CD8-positive, alpha-beta memory T cell (primary cell): Measurements from ENCODE around the gene METTL9. TPM values are rescaled to one million over a fixed set of nuclear protein-coding genes. Genes with fewer than 3 reads are reported as not detected.

Source experiments
- CTCF ChIA-PET: fragments of 350-600 bp; sonication (Branson Sonifier 250); formaldehyde crosslinking; loops from one replicate; lab custom pipeline; 2021; ENCODE audit warnings: antibody characterized with exemption; lab: Charles Lee
- POLR2A ChIA-PET: fragments of 350-600 bp; sonication (Branson Sonifier 250); formaldehyde crosslinking; loops from one replicate; lab custom pipeline; 2021; ENCODE audit warnings: antibody characterized with exemption; lab: Charles Lee
- DNase-seq, 5 donors: peaks; one replicate each; pipeline versions ENCODE4 v3.0.0 to v3.0.0-alpha.2; 2020 to 2022; ENCODE audit warnings: mixed read lengths in 1 of 5
- H3K27ac ChIP-seq: one replicate; pipeline ENCODE4 v1.7.0; 2013; ENCODE audit warnings: low read depth, mild to moderate bottlenecking, low read length, moderate library complexity
- H3K27me3 ChIP-seq: 2 replicates; pipeline ENCODE4 v1.7.0; 2013; ENCODE audit warnings: low read length, mild to moderate bottlenecking; ENCODE audit not compliant: insufficient read depth, poor library complexity, severe bottlenecking
- H3K36me3 ChIP-seq: 2 replicates; pipeline ENCODE4 v1.7.0; 2013; ENCODE audit warnings: mild to moderate bottlenecking, low read length, moderate library complexity; ENCODE audit not compliant: insufficient read depth
- H3K4me1 ChIP-seq: 2 replicates; pipeline ENCODE4 v1.7.0; 2013; ENCODE audit warnings: mild to moderate bottlenecking, low read length, moderate library complexity; ENCODE audit not compliant: insufficient read depth
- H3K4me3 ChIP-seq: 2 replicates; pipeline ENCODE4 v1.7.0; 2013; ENCODE audit warnings: mild to moderate bottlenecking, low read length
- H3K9me3 ChIP-seq: 2 replicates; pipeline ENCODE4 v1.7.0; 2013; ENCODE audit warnings: mild to moderate bottlenecking, low read length
- H3K27ac Mint-ChIP-seq, 8 donors: one replicate each; pipeline ENCODE4 v1.8.0; 2020 to 2021; ENCODE audit warnings: mixed read lengths in 8 of 8, mild to moderate bottlenecking in 6 of 8, inconsistent platforms in 3 of 8, moderate library complexity in 3 of 8
- H3K27me3 Mint-ChIP-seq, 2 donors: one replicate each; pipeline ENCODE4 v1.8.0; 2020 to 2021; ENCODE audit warnings: mixed read lengths in 2 of 2, mild to moderate bottlenecking in 1 of 2, moderate library complexity in 1 of 2
- H3K36me3 Mint-ChIP-seq, 3 donors: one replicate each; pipeline ENCODE4 v1.8.0; 2020 to 2021; ENCODE audit warnings: mixed read lengths in 3 of 3, inconsistent platforms in 1 of 3, mild to moderate bottlenecking in 1 of 3
- H3K4me1 Mint-ChIP-seq, 3 donors: one replicate each; pipeline ENCODE4 v1.8.0; 2020 to 2021; ENCODE audit warnings: mixed read lengths in 3 of 3, inconsistent platforms in 1 of 3, mild to moderate bottlenecking in 1 of 3
- H3K4me3 Mint-ChIP-seq, 7 donors: one replicate each; pipeline ENCODE4 v1.8.0; 2020 to 2021; ENCODE audit warnings: mixed read lengths in 7 of 7, mild to moderate bottlenecking in 6 of 7, moderate library complexity in 4 of 7, inconsistent platforms in 2 of 7
- H3K9me3 Mint-ChIP-seq, 5 donors: one replicate each; pipeline ENCODE4 v1.8.0; 2020 to 2022; ENCODE audit warnings: mixed read lengths in 5 of 5, mild to moderate bottlenecking in 3 of 5, moderate library complexity in 2 of 5, inconsistent platforms in 1 of 5
- polyA plus RNA-seq: library from polyadenylated mRNA; unstranded; fragments of 300-500 nt; fragmentation: Illumina TruSeq; gene quantifications from one replicate; pipeline ENCODE4 v1.2.3, GENCODE V29; 2021
- total RNA-seq, 2 experiments: library from RNA; stranded (reverse); gene quantifications; one replicate each; pipeline ENCODE4 v1.2.3, GENCODE V29; 2021

The METTL9 gene
- total and polyA plus RNA-seq, 3 experiments from 2014 or later: 73.8 to 120 (median 74.2) TPM

DNA sequence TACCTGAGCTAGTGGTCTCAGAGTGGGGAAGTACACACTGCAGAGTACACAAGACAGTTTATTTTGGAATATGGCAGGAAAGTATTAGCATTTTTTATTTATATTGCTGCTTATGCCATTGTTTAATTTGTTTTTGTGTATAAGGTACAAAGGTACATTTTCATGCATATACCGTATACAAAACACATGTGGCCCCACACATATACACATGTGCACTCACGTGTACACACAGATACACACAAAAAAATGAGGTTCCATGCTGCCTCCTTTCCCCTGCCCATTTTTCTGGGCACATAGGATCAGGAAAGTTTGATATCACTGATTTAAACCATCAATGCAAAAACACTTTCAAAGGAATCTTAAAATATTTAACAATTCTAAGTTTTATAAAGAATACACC is 40.1 kb downstream of the METTL9 start:
- Histone ChIP-seq H3K27ac (no peak overlapping the region), H3K27me3 (no peaks in the 10 kb centered on the region), H3K9me3 (no peaks in the 10 kb centered on the region), H3K36me3 (no peaks in the 10 kb centered on the region), H3K4me1 (peaks cover 38% of the 10 kb centered on the region), H3K4me3 (no peak overlapping the region)
- ChIA-PET CTCF (interaction anchor here (1.1 to 7.5 kb wide), 11 partner anchors 10 to 70 kb away, joined by 3 to 54 read pairs (median 7); no protein-coding TSS in a partner anchor), POLR2A (no interaction called here)
- peaks cover 0 to 21% (median 4%) of the 10 kb centered on the region in 3 donors for H3K36me3 Mint-ChIP-seq
- H3K27me3 Mint-ChIP-seq: no peaks in the 10 kb centered on the region
- H3K9me3 Mint-ChIP-seq: no peaks in the 10 kb centered on the region
- H3K27ac Mint-ChIP-seq: peak overlapping the region in 7 of 8 donors; percentile 1 to 57 (median 42)
- no peak overlapping the region for H3K4me3 Mint-ChIP-seq
- no peak for DNase-seq
- H3K4me1 Mint-ChIP-seq: peaks cover 36 to 48% (median 48%) of the 10 kb centered on the region in 3 donors

DNA sequence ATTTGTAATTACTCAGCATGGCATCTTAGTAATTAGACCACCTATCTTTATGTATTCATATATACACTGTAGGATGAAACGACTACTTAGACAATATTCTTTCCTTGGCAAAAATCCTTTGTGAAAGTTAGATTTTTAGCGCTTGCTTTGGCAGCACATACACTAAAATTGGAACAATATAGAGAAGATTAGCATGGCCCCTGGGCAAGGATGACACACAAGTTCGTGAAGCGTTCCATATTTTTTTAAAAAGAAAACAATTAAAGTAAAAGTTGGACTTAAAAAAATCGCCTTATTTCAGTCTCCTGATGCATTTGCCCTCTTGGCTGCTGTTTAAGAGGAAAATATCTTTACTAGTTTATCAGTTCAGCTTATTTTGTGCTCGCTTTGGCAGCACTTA is 42.5 kb downstream of the METTL9 start:
- Mint-ChIP-seq H3K4me3 (peak overlapping the region in 1 of 7 donors; percentile 18), H3K4me1 (peaks cover 51 to 66% (median 64%) of the 10 kb centered on the region in 3 donors), H3K9me3 (no peaks in the 10 kb centered on the region), H3K27ac (peak overlapping the region in 2 of 8 donors; percentile 43 to 82), H3K36me3 (peaks cover 0 to 8% (median 1%) of the 10 kb centered on the region in 3 donors), H3K27me3 (no peaks in the 10 kb centered on the region)
- Histone ChIP-seq H3K36me3 (no peaks in the 10 kb centered on the region), H3K4me1 (peaks cover 58% of the 10 kb centered on the region), H3K27ac (no peak overlapping the region), H3K27me3 (no peaks in the 10 kb centered on the region), H3K9me3 (no peaks in the 10 kb centered on the region), H3K4me3 (no peak overlapping the region)
- CTCF ChIA-PET: interaction anchor here (1.0 to 7.5 kb wide), 5 partner anchors 15 to 68 kb away, joined by 3 to 54 read pairs (median 10); no protein-coding TSS in a partner anchor
- no peak for DNase-seq
- POLR2A ChIA-PET: interaction anchor here (1.1 kb wide), 1 partner anchor 88 kb away, joined by 3 read pairs; no protein-coding TSS in a partner anchor

DNA sequence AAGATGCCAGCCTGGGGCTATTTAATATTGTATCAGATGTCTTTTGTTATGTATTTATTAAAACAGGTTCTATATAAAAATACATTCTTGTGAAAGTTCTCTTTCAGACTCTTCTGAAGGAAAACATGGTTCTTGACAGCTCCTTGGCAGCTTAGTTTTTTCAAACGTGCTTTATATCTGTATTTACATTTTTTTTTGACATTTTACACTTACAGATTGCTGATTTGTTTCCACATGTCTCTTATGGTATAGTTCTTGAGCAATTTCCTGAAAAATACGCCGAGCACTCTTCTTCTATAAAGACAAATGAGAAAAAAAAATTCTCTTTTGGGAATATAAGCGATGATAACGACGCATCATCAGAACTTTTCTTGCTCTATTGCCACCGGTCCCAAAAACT is 43.5 kb downstream of the METTL9 start:
- H3K4me3 Mint-ChIP-seq: no peak overlapping the region
- CTCF ChIA-PET: interaction anchor here (1.0 to 7.5 kb wide), 4 partner anchors 14 to 67 kb away, joined by 3 to 54 read pairs (median 12); no protein-coding TSS in a partner anchor
- Histone ChIP-seq H3K36me3 (no peaks in the 10 kb centered on the region), H3K27me3 (no peaks in the 10 kb centered on the region), H3K27ac (no peak overlapping the region), H3K4me3 (no peak overlapping the region), H3K4me1 (peaks cover 64% of the 10 kb centered on the region), H3K9me3 (no peaks in the 10 kb centered on the region)
- H3K27ac Mint-ChIP-seq: peak overlapping the region in 2 of 8 donors; percentile 18 to 61
- POLR2A ChIA-PET: no interaction called here
- peaks cover 57 to 67% (median 65%) of the 10 kb centered on the region in 3 donors for H3K4me1 Mint-ChIP-seq
- peaks cover 0 to 6% (median 3%) of the 10 kb centered on the region in 3 donors for H3K36me3 Mint-ChIP-seq
- DNase-seq: no peak
- H3K9me3 Mint-ChIP-seq: no peaks in the 10 kb centered on the region
- H3K27me3 Mint-ChIP-seq: no peaks in the 10 kb centered on the region

DNA sequence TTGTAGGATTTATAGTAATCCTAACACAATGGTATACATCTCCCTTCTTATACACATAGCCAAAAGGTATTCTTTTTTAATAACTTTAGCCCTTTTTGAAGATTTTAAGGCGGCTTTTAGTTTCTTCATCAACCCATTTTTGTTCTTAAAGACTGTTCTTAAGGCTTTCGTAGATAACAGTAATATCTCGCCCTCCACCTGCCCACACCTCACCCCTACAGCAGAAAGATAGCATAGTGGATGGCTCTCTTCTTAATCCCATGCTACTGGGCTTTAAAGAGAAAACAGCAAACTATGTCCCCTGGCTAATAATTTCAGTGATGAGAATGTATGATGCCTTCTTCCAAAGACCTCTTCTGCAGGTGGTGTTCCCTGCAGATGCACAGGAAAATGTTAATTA is 44.4 kb downstream of the METTL9 start:
- Histone ChIP-seq H3K4me1 (peaks cover 64% of the 10 kb centered on the region), H3K9me3 (no peaks in the 10 kb centered on the region), H3K4me3 (no peak overlapping the region), H3K27me3 (no peaks in the 10 kb centered on the region), H3K36me3 (no peaks in the 10 kb centered on the region), H3K27ac (no peak overlapping the region)
- H3K4me3 Mint-ChIP-seq: peak overlapping the region in 5 of 7 donors; percentile 10 to 85 (median 28)
- CTCF ChIA-PET: interaction anchor here (1.8 to 7.5 kb wide), 3 partner anchors 13 to 60 kb away, joined by 8 to 54 read pairs (median 31); no protein-coding TSS in a partner anchor
- POLR2A ChIA-PET: no interaction called here
- no peaks in the 10 kb centered on the region for H3K9me3 Mint-ChIP-seq
- H3K27me3 Mint-ChIP-seq: no peaks in the 10 kb centered on the region
- peaks cover 58 to 67% (median 66%) of the 10 kb centered on the region in 3 donors for H3K4me1 Mint-ChIP-seq
- peaks cover 0 to 6% (median 3%) of the 10 kb centered on the region in 3 donors for H3K36me3 Mint-ChIP-seq
- H3K27ac Mint-ChIP-seq: peak overlapping the region; percentile 17 to 98 (median 86)
- no peak for DNase-seq

DNA sequence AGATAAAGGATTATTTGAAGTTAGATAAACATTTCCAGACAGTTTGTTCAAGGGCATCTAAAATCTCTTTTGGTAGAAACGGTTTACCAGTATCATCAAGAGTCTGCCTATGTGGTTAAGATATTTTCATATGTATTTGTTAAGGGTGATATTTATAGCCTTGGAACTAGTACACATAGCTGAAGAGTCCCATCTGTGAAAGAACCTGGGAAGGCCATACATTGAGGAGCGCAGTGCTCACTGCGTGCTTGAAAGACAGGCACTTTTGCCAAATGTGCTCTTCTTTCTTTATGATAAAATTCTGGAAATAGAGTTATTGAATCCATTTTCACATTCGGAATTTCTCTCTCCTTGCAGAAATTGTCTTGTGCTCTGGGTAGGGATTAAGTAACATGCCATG is 45.3 kb downstream of the METTL9 start:
- no peak for DNase-seq
- peaks cover 54 to 63% (median 59%) of the 10 kb centered on the region in 3 donors for H3K4me1 Mint-ChIP-seq
- ChIA-PET CTCF (interaction anchor here (1.5 to 3.1 kb wide), 3 partner anchors 12 to 61 kb away, joined by 4 to 31 read pairs (median 9); no protein-coding TSS in a partner anchor), POLR2A (interaction anchor here (1.3 to 2.1 kb wide), 2 partner anchors 46 to 547 kb away, joined by 5 to 13 read pairs; partner anchors contain the start of gene METTL9)
- no peaks in the 10 kb centered on the region for H3K27me3 Mint-ChIP-seq
- H3K27ac Mint-ChIP-seq: peak overlapping the region; percentile 85 to 98 (median 94)
- Histone ChIP-seq H3K27me3 (no peaks in the 10 kb centered on the region), H3K9me3 (no peaks in the 10 kb centered on the region), H3K36me3 (no peaks in the 10 kb centered on the region), H3K4me1 (peaks cover 60% of the 10 kb centered on the region), H3K4me3 (peak overlapping the region; percentile 49), H3K27ac (peak overlapping the region; percentile 43)
- no peaks in the 10 kb centered on the region for H3K9me3 Mint-ChIP-seq
- peak overlapping the region; percentile 67 to 90 (median 80) for H3K4me3 Mint-ChIP-seq
- H3K36me3 Mint-ChIP-seq: peaks cover 0 to 6% (median 3%) of the 10 kb centered on the region in 3 donors

DNA sequence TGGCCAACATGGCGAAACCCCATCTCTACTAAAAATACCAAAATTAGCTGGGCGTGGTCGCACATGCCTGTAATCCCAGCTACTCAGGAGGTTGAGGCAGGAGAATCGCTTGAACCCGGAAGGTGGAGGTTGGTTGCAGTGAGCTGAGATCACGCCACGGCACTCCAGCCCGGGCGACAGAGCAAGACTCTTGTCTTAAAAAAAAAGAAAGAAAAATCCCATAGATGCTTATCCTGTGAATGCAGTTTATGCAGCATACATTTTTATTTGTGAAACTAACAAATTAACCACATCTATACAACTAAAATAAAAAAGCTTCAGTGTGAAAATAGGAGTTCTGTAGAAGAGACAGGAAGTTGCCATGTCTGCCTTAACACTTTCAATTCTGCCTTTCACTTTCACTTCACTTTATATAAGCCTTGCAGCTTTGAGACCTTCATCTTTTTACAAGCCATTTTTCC is 45.9 kb downstream of the METTL9 start:
- Histone ChIP-seq H3K9me3 (no peaks in the 10 kb centered on the region), H3K4me3 (peak overlapping the region; percentile 49), H3K27me3 (no peaks in the 10 kb centered on the region), H3K36me3 (no peaks in the 10 kb centered on the region), H3K27ac (peak overlapping the region; percentile 43), H3K4me1 (peaks cover 57% of the 10 kb centered on the region)
- Mint-ChIP-seq H3K27me3 (no peaks in the 10 kb centered on the region), H3K4me1 (peaks cover 54 to 63% (median 59%) of the 10 kb centered on the region in 3 donors), H3K27ac (peak overlapping the region; percentile 85 to 98 (median 94)), H3K36me3 (peaks cover 0 to 6% (median 3%) of the 10 kb centered on the region in 3 donors), H3K9me3 (no peaks in the 10 kb centered on the region), H3K4me3 (peak overlapping the region; percentile 67 to 90 (median 80))
- ChIA-PET POLR2A (interaction anchor here (0.7 to 2.1 kb wide), 3 partner anchors 47 to 546 kb away, joined by 3 to 13 read pairs (median 5); partner anchors contain the start of gene METTL9), CTCF (interaction anchor here (1.2 to 3.1 kb wide), 6 partner anchors 12 to 63 kb away, joined by 3 to 31 read pairs (median 8); no protein-coding TSS in a partner anchor)
- peak in 3 of 5 donors; percentile 56 to 74 (median 65) for DNase-seq

DNA sequence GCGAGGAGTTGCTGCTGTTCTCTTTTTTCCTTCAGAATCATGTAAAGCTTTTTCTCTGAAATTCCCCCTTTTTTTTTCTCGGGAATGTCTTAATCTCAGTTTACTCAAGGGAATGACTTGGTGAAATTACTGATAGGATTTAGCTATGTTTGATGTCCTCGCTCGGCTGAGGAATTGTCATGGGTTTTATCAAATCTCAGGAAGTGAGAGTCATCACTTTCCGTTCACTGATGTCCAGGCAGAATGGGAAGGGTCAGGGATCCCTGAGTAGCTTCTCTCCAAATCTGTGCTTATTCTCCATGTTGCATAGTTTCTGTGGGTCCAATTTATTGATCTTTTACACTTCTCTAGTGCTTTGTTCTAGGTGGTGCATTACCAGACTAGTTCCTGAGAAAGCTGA is 46.7 kb downstream of the METTL9 start:
- no peaks in the 10 kb centered on the region for H3K36me3 ChIP-seq
- peak overlapping the region; percentile 85 to 98 (median 92) for H3K27ac Mint-ChIP-seq
- ChIA-PET POLR2A (interaction anchor here (0.7 to 2.1 kb wide), 6 partner anchors 11 to 1951 kb away, joined by 3 to 13 read pairs (median 3); partner anchors contain the start of gene METTL9), CTCF (interaction anchor here (1.2 to 3.1 kb wide), 6 partner anchors 11 to 63 kb away, joined by 3 to 31 read pairs (median 8); no protein-coding TSS in a partner anchor)
- peaks cover 52 to 62% (median 53%) of the 10 kb centered on the region in 3 donors for H3K4me1 Mint-ChIP-seq
- no peaks in the 10 kb centered on the region for H3K9me3 ChIP-seq
- peaks cover 0 to 4% (median 2%) of the 10 kb centered on the region in 3 donors for H3K36me3 Mint-ChIP-seq
- H3K27ac ChIP-seq: peak overlapping the region; percentile 43
- H3K27me3 ChIP-seq: no peaks in the 10 kb centered on the region
- no peak for DNase-seq
- peak overlapping the region in 5 of 7 donors; percentile 70 to 87 (median 80) for H3K4me3 Mint-ChIP-seq
- H3K27me3 Mint-ChIP-seq: no peaks in the 10 kb centered on the region
- no peaks in the 10 kb centered on the region for H3K9me3 Mint-ChIP-seq
- H3K4me3 ChIP-seq: peak overlapping the region; percentile 49
- H3K4me1 ChIP-seq: peaks cover 57% of the 10 kb centered on the region
